Panc1 (cell line): ENCODE results near the gene OR2F2. TPM values are rescaled to one million over a fixed set of nuclear protein-coding genes. Genes with fewer than 3 reads are reported as not detected.

Experiments
- ATAC-seq: fragments of 200-7000 bp; cut with Tn5 transposase; 2 replicates; pipeline ENCODE4 v1.9.1; 2020; ENCODE audit warnings: mild to moderate bottlenecking, moderate library complexity
- BruUV-seq: library from RNA; stranded (reverse); fragments of 400-500 nt; replicated peaks from 2 replicates; lab custom pipeline; 2021; lab: Mats Ljungman, UMichigan
- CTCF ChIA-PET: fragments of 300-600 bp; sonication (Branson Sonifier 250); formaldehyde crosslinking; loops from one replicate; lab custom pipeline; 2022; ENCODE audit warnings: antibody characterized with exemption; lab: Charles Lee
- POLR2A ChIA-PET: fragments of 300-600 bp; sonication (Branson Sonifier 250); formaldehyde crosslinking; loops from one replicate; lab custom pipeline; 2022; ENCODE audit warnings: antibody characterized with exemption; lab: Charles Lee
- DNase-seq: peaks from one replicate; pipeline ENCODE4 v3.0.0-alpha.2; 2010; ENCODE audit warnings: low read depth, low spot score
- H3K27ac ChIP-seq: 2 replicates; pipeline ENCODE4 v1.5.1; 2011; ENCODE audit warnings: mild to moderate bottlenecking, low read length, inconsistent platforms
- H3K27me3 ChIP-seq: fragments of 200-500 bp; sonication (Bioruptor generic); 2 replicates; pipeline ENCODE4 v1.6.0; 2014; ENCODE audit warnings: low read length, inconsistent platforms; ENCODE audit not compliant: control insufficient read depth, insufficient read depth
- H3K36me3 ChIP-seq: fragments of 200-500 bp; sonication (Bioruptor generic); 2 replicates; pipeline ENCODE4 v1.5.1; 2014; ENCODE audit warnings: inconsistent platforms, mild to moderate bottlenecking, low read length, moderate library complexity; ENCODE audit not compliant: control insufficient read depth, insufficient read depth
- H3K4me1 ChIP-seq: 2 replicates; pipeline ENCODE4 v1.5.1; 2011; ENCODE audit warnings: inconsistent platforms, mild to moderate bottlenecking, low read length, moderate library complexity; ENCODE audit not compliant: control insufficient read depth, insufficient read depth
- H3K4me3 ChIP-seq, 2 experiments: 2 replicates each; pipeline ENCODE4 v1.5.1; 2011 to 2012; ENCODE audit warnings: low read depth in 2 of 2, low read length in 2 of 2, mild to moderate bottlenecking in 2 of 2, inconsistent platforms in 1 of 2, moderate library complexity in 1 of 2
- H3K9me3 ChIP-seq: fragments of 200-500 bp; sonication (Bioruptor generic); 2 replicates; pipeline ENCODE4 v1.5.1; 2014; ENCODE audit warnings: low read depth, mild to moderate bottlenecking, inconsistent platforms, low read length, moderate library complexity; ENCODE audit not compliant: control insufficient read depth, insufficient read depth
- POLR2AphosphoS5 ChIP-seq: IDR thresholded peaks from 2 replicates; pipeline ENCODE4 v1.6.1; 2012; ENCODE audit warnings: mild to moderate bottlenecking, low read depth, low read length, moderate library complexity
- REST ChIP-seq, 2 experiments: IDR thresholded peaks; 2 replicates each; pipeline ENCODE4 v1.6.1; 2011 to 2012; ENCODE audit warnings: low read depth in 2 of 2, control low read depth in 1 of 2, low read length in 1 of 2, mild to moderate bottlenecking in 1 of 2, moderate library complexity in 1 of 2; ENCODE audit not compliant: insufficient read depth in 1 of 2
- SIN3A ChIP-seq: IDR thresholded peaks from 2 replicates; pipeline ENCODE4 v1.6.1; 2012; ENCODE audit warnings: low read depth, mild to moderate bottlenecking, low read length, moderate library complexity, borderline replicate concordance; ENCODE audit not compliant: insufficient read depth
- TCF7L2 ChIP-seq: IDR thresholded peaks from 2 replicates; pipeline ENCODE4 v1.6.1; 2011; ENCODE audit warnings: mild to moderate bottlenecking, low read depth, low read length, inconsistent platforms
- in situ Hi-C: cut with HindIII; loops from 2 replicates; pipeline ENCODE4 v1.10.0; 2016; ENCODE audit warnings: low sequenced_read_pairs, low pct_unique_long_range_greater_than_20kb
- intact Hi-C: fragments of 100-400 bp; cut with micrococcal nuclease; formaldehyde crosslinking; loops from one replicate; pipeline ENCODE4 v1.10.0; 2022; ENCODE audit not compliant: unreplicated experiment
- total RNA-seq: library from RNA; stranded (reverse); gene quantifications from one replicate; pipeline ENCODE4 v1.2.1, GENCODE V29; 2021; ENCODE audit not compliant: unreplicated experiment
- TF ChIP-seq, protein P1 (sequence below): fragments of 450-650 bp; IDR thresholded peaks from 2 replicates; pipeline ENCODE4 v1.5.1; 2017; ENCODE audit warnings: mild to moderate bottlenecking

The OR2F2 gene
- total RNA-seq, 1 experiment from 2014 or later = not detected

GRCh38 chr7:143983960-143984359 lies 48.9 kb downstream of the OR2F2 start:
- H3K4me1 ChIP-seq = no peaks in the 10 kb centered on the region
- TF ChIP-seq, protein P1, sequence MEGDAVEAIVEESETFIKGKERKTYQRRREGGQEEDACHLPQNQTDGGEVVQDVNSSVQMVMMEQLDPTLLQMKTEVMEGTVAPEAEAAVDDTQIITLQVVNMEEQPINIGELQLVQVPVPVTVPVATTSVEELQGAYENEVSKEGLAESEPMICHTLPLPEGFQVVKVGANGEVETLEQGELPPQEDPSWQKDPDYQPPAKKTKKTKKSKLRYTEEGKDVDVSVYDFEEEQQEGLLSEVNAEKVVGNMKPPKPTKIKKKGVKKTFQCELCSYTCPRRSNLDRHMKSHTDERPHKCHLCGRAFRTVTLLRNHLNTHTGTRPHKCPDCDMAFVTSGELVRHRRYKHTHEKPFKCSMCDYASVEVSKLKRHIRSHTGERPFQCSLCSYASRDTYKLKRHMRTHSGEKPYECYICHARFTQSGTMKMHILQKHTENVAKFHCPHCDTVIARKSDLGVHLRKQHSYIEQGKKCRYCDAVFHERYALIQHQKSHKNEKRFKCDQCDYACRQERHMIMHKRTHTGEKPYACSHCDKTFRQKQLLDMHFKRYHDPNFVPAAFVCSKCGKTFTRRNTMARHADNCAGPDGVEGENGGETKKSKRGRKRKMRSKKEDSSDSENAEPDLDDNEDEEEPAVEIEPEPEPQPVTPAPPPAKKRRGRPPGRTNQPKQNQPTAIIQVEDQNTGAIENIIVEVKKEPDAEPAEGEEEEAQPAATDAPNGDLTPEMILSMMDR = no peak
- TF ChIP-seq REST (IDR thresholded peaks at IDR 0.05; ENCODE audit: insufficient read depth in 1 of 2, low read depth in 2 of 2, low read length in 1 of 2) (no peak), SIN3A (no peak), POLR2AphosphoS5 (no peak), TCF7L2 (no peak)
- no peak overlapping the region for H3K4me3 ChIP-seq
- BruUV-seq = no TSS peak
- CTCF ChIA-PET = no interaction called here
- no peaks in the 10 kb centered on the region for H3K36me3 ChIP-seq
- no peak overlapping the region for H3K27ac ChIP-seq
- DNase-seq (no peak), ATAC-seq (no peak)
- H3K27me3 ChIP-seq = no peaks in the 10 kb centered on the region
- in situ Hi-C loops = no loop called here
- no peaks in the 10 kb centered on the region for H3K9me3 ChIP-seq
- intact Hi-C loops = no loop called here
- POLR2A ChIA-PET = no interaction called here

Other genes with a start within 250 kb of the OR2F2 start
- not detected for gene CTAGE6, start 177.5 kb upstream of the OR2F2 start, total RNA-seq
- gene TCAF1, start 33.1 kb upstream of the OR2F2 start, total RNA-seq = 35.2 TPM
- gene OR2F1, start 19.6 kb downstream of the OR2F2 start, total RNA-seq = not detected
- gene OR6B1, start 65.1 kb downstream of the OR2F2 start, total RNA-seq = not detected
- not detected for gene OR2A5, start 113.7 kb downstream of the OR2F2 start, total RNA-seq
- not detected for gene OR2A25, start 134.6 kb downstream of the OR2F2 start, total RNA-seq
- not detected for gene OR2A12, start 151.0 kb downstream of the OR2F2 start, total RNA-seq
- gene OR2A2, start 174.3 kb downstream of the OR2F2 start, total RNA-seq = not detected
- gene OR2A14, start 187.9 kb downstream of the OR2F2 start, total RNA-seq = not detected
- gene CTAGE4, start 248.2 kb downstream of the OR2F2 start, total RNA-seq = 5.9 TPM